Measurements from ENCODE around the gene RETREG3.

The RETREG3 gene

GRCh38 chr17:42586514-42587230 lies 22.5 kb downstream of the RETREG3 start:
- no peak overlapping the region for H3K4me3 ChIP-seq (ENCODE audit: low read depth, low read length)
- DNase-seq (ENCODE audit: low read depth), result no peak
- TF ChIP-seq, protein P1, sequence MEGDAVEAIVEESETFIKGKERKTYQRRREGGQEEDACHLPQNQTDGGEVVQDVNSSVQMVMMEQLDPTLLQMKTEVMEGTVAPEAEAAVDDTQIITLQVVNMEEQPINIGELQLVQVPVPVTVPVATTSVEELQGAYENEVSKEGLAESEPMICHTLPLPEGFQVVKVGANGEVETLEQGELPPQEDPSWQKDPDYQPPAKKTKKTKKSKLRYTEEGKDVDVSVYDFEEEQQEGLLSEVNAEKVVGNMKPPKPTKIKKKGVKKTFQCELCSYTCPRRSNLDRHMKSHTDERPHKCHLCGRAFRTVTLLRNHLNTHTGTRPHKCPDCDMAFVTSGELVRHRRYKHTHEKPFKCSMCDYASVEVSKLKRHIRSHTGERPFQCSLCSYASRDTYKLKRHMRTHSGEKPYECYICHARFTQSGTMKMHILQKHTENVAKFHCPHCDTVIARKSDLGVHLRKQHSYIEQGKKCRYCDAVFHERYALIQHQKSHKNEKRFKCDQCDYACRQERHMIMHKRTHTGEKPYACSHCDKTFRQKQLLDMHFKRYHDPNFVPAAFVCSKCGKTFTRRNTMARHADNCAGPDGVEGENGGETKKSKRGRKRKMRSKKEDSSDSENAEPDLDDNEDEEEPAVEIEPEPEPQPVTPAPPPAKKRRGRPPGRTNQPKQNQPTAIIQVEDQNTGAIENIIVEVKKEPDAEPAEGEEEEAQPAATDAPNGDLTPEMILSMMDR (conservative IDR thresholded peaks at IDR 0.05; ENCODE audit: low read depth, low read length), result no peak

- no peak overlapping the region for H3K4me3 ChIP-seq (ENCODE audit: low read depth, low read length)
- TF ChIP-seq, protein P1 (conservative IDR thresholded peaks at IDR 0.05; ENCODE audit: low read depth, low read length), result no peak
- peak; percentile 24 for DNase-seq (ENCODE audit: low read depth)
Measured at GRCh38 chr17:42585353-42585752, 23.8 kb downstream of the RETREG3 start.

GRCh38 chr17:42584880-42585279 lies 24.3 kb downstream of the RETREG3 start:
- no peak for DNase-seq (ENCODE audit: low read depth)
- TF ChIP-seq, protein P1 (conservative IDR thresholded peaks at IDR 0.05; ENCODE audit: low read depth, low read length), result no peak
- no peak overlapping the region for H3K4me3 ChIP-seq (ENCODE audit: low read depth, low read length)

GRCh38 chr17:42581744-42582270 lies 27.4 kb downstream of the RETREG3 start:
- TF ChIP-seq, protein P1 (conservative IDR thresholded peaks at IDR 0.05; ENCODE audit: low read depth, low read length), result no peak
- no peak overlapping the region for H3K4me3 ChIP-seq (ENCODE audit: low read depth, low read length)
- no peak for DNase-seq (ENCODE audit: low read depth)

DNA sequence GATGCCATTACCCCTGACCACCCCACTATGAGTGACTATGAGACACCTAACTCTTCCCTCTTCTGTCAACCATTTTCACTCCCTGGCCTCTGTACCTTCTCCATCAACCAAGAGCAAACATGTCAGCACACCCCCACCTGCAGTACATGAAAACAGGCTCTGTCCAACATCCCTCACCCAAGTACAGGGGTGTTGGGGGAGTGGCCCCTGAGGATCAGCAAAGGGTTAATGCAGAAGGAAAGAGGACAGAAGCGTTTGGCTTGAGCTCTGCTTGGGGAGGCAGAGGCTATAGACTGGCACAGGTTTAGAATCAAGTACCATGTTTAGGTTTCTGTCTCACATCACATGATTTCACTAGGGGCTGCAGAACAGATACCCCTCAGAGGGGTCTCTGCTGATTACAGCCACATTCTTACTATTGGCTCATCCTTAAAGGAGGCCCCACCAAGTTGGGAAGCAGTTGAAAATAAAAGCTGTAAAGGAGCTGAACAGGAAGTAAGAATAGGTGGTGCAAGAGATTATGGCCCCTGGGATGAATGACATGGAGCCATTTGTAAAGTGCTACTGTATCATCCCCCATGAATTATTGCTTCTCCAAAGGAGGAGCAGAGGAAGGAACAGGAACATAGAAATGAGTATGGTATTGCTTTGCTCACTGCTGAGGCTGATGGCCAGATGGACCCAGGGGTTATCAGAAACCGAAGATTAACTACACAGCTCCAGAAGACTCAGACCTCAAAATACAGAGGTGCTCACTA lies 29.2 kb downstream of the RETREG3 start:
- DNase-seq (ENCODE audit: low read depth), result no peak
- TF ChIP-seq, protein P1 (conservative IDR thresholded peaks at IDR 0.05; ENCODE audit: low read depth, low read length), result no peak
- no peak overlapping the region for H3K4me3 ChIP-seq (ENCODE audit: low read depth, low read length)

GRCh38 chr17:42578282-42578869 lies 30.8 kb downstream of the RETREG3 start:
- peak; percentile 82 for DNase-seq (ENCODE audit: low read depth)
- H3K4me3 ChIP-seq (ENCODE audit: low read depth, low read length), result peak overlapping the region; percentile 88
- TF ChIP-seq, protein P1 (conservative IDR thresholded peaks at IDR 0.05; ENCODE audit: low read depth, low read length), result peak; percentile 85
